Activated T-helper 1 cell treated with anti-CD3 and anti-CD28 coated beads, Interleukin-2, amount 50 U/mL, for 16 hours (primary cell): Measurements from ENCODE around the gene CIAO2B.

ENCODE experiments used
- DNase-seq, 2 donors: peaks; one replicate each; pipeline ENCODE4 v3.0.0-alpha.2; 2020; ENCODE audit warnings: low read depth in 1 of 2, low spot score in 1 of 2

CIAO2B gene

GRCh38 chr16:66888647-66889615, 45.3 kb downstream of the CIAO2B start:
- no peak for DNase-seq

- DNase-seq = no peak
Observed at GRCh38 chr16:66886914-66887313, 47.3 kb downstream of the CIAO2B start.

- no peak for DNase-seq
Observed at GRCh38 chr16:66886321-66886720, 47.9 kb downstream of the CIAO2B start.

GRCh38 chr16:66885491-66885890, 48.7 kb downstream of the CIAO2B start:
- DNase-seq = no peak

GRCh38 chr16:66882702-66883101, 51.5 kb downstream of the CIAO2B start:
- DNase-seq = no peak
